Neural progenitor cell (in vitro differentiated cells): ENCODE results near the gene TRAK2. TPM values are rescaled to one million over a fixed set of nuclear protein-coding genes. Genes with fewer than 3 reads are reported as not detected.

Experiments
- DNase-seq: peaks from one replicate; pipeline ENCODE4 v3.0.0-alpha.2; 2016; ENCODE audit warnings: low spot score
- H2AFZ ChIP-seq: fragments of 200-600 bp; sonication (generic); replicated peaks from 2 replicates; pipeline ENCODE4 v1.6.1; 2016; ENCODE audit warnings: antibody characterized with exemption
- H3F3A ChIP-seq: fragments of 200-600 bp; sonication (generic); 2 replicates; pipeline ENCODE4 v1.6.1; 2016; ENCODE audit warnings: antibody characterized with exemption, low read depth
- H3K27ac ChIP-seq: fragments of 200-600 bp; sonication (generic); 2 replicates; pipeline ENCODE4 v1.5.1; 2016; ENCODE audit warnings: mild to moderate bottlenecking
- H3K27me3 ChIP-seq: fragments of 200-600 bp; sonication (generic); 2 replicates; pipeline ENCODE4 v1.6.1; 2016; ENCODE audit warnings: mild to moderate bottlenecking, moderate library complexity
- H3K36me3 ChIP-seq: fragments of 200-600 bp; sonication (generic); 2 replicates; pipeline ENCODE4 v1.5.1; 2016
- H3K4me1 ChIP-seq: fragments of 200-600 bp; sonication (generic); 2 replicates; pipeline ENCODE4 v1.6.1; 2016; ENCODE audit warnings: mixed run types
- H3K4me2 ChIP-seq: fragments of 200-600 bp; sonication (generic); 2 replicates; pipeline ENCODE4 v1.6.1; 2016
- H3K4me3 ChIP-seq: fragments of 200-600 bp; sonication (generic); 2 replicates; pipeline ENCODE4 v1.5.1; 2016
- H3K79me2 ChIP-seq: fragments of 200-600 bp; sonication (generic); 2 replicates; pipeline ENCODE4 v1.6.1; 2016; ENCODE audit warnings: low read depth
- H3K9ac ChIP-seq: fragments of 200-600 bp; sonication (generic); 2 replicates; pipeline ENCODE4 v1.6.1; 2016
- H3K9me3 ChIP-seq: fragments of 200-600 bp; sonication (generic); 2 replicates; pipeline ENCODE4 v1.5.1; 2016; ENCODE audit warnings: low read depth
- H4K20me1 ChIP-seq: fragments of 200-600 bp; sonication (generic); 2 replicates; pipeline ENCODE4 v1.6.1; 2016; ENCODE audit warnings: low read depth
- H3K27ac Mint-ChIP-seq: 3 replicates; pipeline ENCODE4 v1.8.0; 2021; ENCODE audit warnings: mixed read lengths
- H3K27me3 Mint-ChIP-seq: 2 replicates; pipeline ENCODE4 v1.8.0; 2022; ENCODE audit warnings: low read depth, mild to moderate bottlenecking, inconsistent platforms, moderate library complexity, mixed read lengths; ENCODE audit not compliant: insufficient read depth
- H3K36me3 Mint-ChIP-seq: 3 replicates; pipeline ENCODE4 v1.8.0; 2021; ENCODE audit warnings: mixed read lengths
- H3K4me1 Mint-ChIP-seq: 3 replicates; pipeline ENCODE4 v1.8.0; 2021; ENCODE audit warnings: mixed read lengths
- H3K4me3 Mint-ChIP-seq: 3 replicates; pipeline ENCODE4 v1.8.0; 2021; ENCODE audit warnings: mild to moderate bottlenecking, moderate library complexity, mixed read lengths
- H3K9me3 Mint-ChIP-seq: 3 replicates; pipeline ENCODE4 v1.8.0; 2020; ENCODE audit warnings: mixed read lengths
- EZH2 ChIP-seq: fragments of 200-600 bp; sonication (generic); IDR thresholded peaks from 2 replicates; pipeline ENCODE4 v1.6.1; 2017; ENCODE audit warnings: antibody characterized with exemption, mild to moderate bottlenecking, moderate library complexity
- EZH2phosphoT487 ChIP-seq: fragments of 200-600 bp; sonication (generic); IDR thresholded peaks from 2 replicates; pipeline ENCODE4 v1.6.1; 2017; ENCODE audit warnings: antibody characterized with exemption
- total RNA-seq: library from RNA; depleted of rRNA; stranded (reverse); fragments of >200 nt; gene quantifications from 2 replicates; pipeline ENCODE4 v1.2.3, GENCODE V29; 2015; ENCODE audit warnings: low replicate concordance
- TF ChIP-seq, protein P1 (sequence below): fragments of 200-600 bp; sonication (generic); IDR thresholded peaks from 2 replicates; pipeline ENCODE4 v1.5.1; 2017; ENCODE audit warnings: antibody characterized with exemption, mild to moderate bottlenecking

TRAK2 gene
- total RNA-seq, 1 donor from 2014 or later: 7.1 TPM

DNA sequence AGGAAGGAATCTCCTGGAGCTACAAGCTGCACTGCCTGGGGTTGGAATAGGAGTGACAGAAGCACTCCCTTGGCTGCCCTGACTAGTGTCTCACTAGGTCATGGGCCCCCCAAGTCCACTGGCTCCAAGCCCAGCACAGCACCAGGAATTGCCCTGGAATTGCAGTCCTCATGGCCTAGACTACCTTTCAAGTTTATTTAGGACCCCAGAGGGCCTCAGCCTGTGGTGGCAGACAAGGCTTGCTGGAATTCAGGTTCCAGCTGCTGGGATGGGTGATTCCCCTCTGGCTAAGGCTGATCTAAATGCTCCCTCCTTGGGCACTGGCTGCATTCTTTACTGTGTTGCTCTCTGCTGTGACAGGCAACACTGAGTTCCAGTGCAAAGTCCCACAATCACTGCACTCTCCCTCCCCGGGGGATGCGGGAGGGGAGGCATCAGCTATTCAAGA, 14.3 kb upstream of the TRAK2 start:
- no peak overlapping the region for H3K27ac Mint-ChIP-seq
- Histone ChIP-seq H3K4me2 (no peak overlapping the region), H3K27ac (no peak overlapping the region), H3K79me2 (no peaks in the 10 kb centered on the region), H3K4me3 (no peak overlapping the region), H4K20me1 (no peaks in the 10 kb centered on the region), H3F3A (no peaks in the 10 kb centered on the region), H3K36me3 (no peaks in the 10 kb centered on the region), H3K27me3 (no peaks in the 10 kb centered on the region), H3K9me3 (no peaks in the 10 kb centered on the region), H3K9ac (no peak overlapping the region), H2AFZ (no peak overlapping the region), H3K4me1 (no peaks in the 10 kb centered on the region)
- H3K36me3 Mint-ChIP-seq: peaks cover 33% of the 10 kb centered on the region
- H3K27me3 Mint-ChIP-seq: no peaks in the 10 kb centered on the region
- TF ChIP-seq EZH2phosphoT487 (no peak), EZH2 (no peak)
- H3K9me3 Mint-ChIP-seq: no peaks in the 10 kb centered on the region
- no peaks in the 10 kb centered on the region for H3K4me1 Mint-ChIP-seq
- H3K4me3 Mint-ChIP-seq: no peak overlapping the region
- no peak for DNase-seq

DNA sequence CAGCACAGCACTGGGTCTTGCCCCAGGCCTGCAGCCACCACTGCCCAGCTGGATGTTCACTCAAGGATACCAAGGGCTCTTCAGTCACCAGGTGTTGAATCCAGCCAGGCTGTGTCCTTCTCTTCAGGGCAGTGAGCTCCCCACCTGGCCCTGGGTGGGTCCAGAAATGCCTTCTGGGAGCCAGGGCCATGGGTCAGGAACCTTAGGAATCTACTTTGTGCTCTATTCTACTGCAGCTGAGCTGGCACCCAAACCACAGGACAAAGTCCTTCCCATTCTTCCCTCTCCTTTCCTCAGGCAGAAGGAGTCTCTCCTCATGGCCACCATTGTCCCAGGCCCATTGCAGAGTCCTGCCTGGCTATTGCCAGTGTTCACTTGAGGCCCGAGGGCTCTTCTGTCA, 13.3 kb upstream of the TRAK2 start:
- peaks cover 33% of the 10 kb centered on the region for H3K36me3 Mint-ChIP-seq
- no peak overlapping the region for H3K4me2 ChIP-seq
- H3K9me3 Mint-ChIP-seq: no peaks in the 10 kb centered on the region
- no peak for TF ChIP-seq EZH2
- no peak for TF ChIP-seq EZH2phosphoT487
- TF ChIP-seq, protein P1, sequence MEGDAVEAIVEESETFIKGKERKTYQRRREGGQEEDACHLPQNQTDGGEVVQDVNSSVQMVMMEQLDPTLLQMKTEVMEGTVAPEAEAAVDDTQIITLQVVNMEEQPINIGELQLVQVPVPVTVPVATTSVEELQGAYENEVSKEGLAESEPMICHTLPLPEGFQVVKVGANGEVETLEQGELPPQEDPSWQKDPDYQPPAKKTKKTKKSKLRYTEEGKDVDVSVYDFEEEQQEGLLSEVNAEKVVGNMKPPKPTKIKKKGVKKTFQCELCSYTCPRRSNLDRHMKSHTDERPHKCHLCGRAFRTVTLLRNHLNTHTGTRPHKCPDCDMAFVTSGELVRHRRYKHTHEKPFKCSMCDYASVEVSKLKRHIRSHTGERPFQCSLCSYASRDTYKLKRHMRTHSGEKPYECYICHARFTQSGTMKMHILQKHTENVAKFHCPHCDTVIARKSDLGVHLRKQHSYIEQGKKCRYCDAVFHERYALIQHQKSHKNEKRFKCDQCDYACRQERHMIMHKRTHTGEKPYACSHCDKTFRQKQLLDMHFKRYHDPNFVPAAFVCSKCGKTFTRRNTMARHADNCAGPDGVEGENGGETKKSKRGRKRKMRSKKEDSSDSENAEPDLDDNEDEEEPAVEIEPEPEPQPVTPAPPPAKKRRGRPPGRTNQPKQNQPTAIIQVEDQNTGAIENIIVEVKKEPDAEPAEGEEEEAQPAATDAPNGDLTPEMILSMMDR: no peak
- H3K9ac ChIP-seq: no peak overlapping the region
- H3K4me1 Mint-ChIP-seq: no peaks in the 10 kb centered on the region
- DNase-seq: no peak
- H3K4me1 ChIP-seq: no peaks in the 10 kb centered on the region
- no peaks in the 10 kb centered on the region for H3K27me3 Mint-ChIP-seq
- H3K27ac ChIP-seq: no peak overlapping the region
- H4K20me1 ChIP-seq: no peaks in the 10 kb centered on the region
- H3K27me3 ChIP-seq: no peaks in the 10 kb centered on the region
- H3K4me3 Mint-ChIP-seq: no peak overlapping the region
- H3K9me3 ChIP-seq: no peaks in the 10 kb centered on the region
- no peaks in the 10 kb centered on the region for H3K79me2 ChIP-seq
- H3K36me3 ChIP-seq: no peaks in the 10 kb centered on the region
- H3K27ac Mint-ChIP-seq: no peak overlapping the region
- no peak overlapping the region for H3K4me3 ChIP-seq
- H3F3A ChIP-seq: no peaks in the 10 kb centered on the region
- no peak overlapping the region for H2AFZ ChIP-seq

DNA sequence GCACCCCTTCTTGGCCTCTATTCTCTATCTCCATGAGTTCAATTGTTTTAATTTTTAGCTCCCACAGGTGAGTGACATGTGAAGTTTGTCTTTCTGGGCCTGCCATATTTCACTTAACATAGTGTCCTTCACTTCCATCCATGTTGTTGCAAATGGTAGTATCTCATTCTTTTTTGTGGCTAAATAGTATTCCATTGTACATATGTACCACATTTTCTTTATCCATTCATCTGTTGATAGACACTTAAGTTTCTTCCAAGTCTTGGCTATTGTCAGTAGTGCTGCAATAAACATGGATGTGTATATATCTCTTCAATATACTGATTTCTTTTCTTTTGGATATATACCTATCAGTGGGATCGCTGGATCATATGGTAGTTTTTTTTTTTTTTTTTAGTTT, 9.3 kb upstream of the TRAK2 start:
- H3K27me3 ChIP-seq: no peaks in the 10 kb centered on the region
- no peak for DNase-seq
- no peaks in the 10 kb centered on the region for H3K36me3 ChIP-seq
- H3K4me2 ChIP-seq: no peak overlapping the region
- TF ChIP-seq, protein P1: no peak
- no peak for TF ChIP-seq EZH2
- no peak for TF ChIP-seq EZH2phosphoT487
- H3K4me3 Mint-ChIP-seq: no peak overlapping the region
- H3K4me3 ChIP-seq: no peak overlapping the region
- H3F3A ChIP-seq: no peaks in the 10 kb centered on the region
- H4K20me1 ChIP-seq: no peaks in the 10 kb centered on the region
- H3K36me3 Mint-ChIP-seq: peaks cover 35% of the 10 kb centered on the region
- H3K4me1 Mint-ChIP-seq: no peaks in the 10 kb centered on the region
- no peaks in the 10 kb centered on the region for H3K9me3 Mint-ChIP-seq
- H3K79me2 ChIP-seq: no peaks in the 10 kb centered on the region
- H3K27ac Mint-ChIP-seq: no peak overlapping the region
- H3K27me3 Mint-ChIP-seq: no peaks in the 10 kb centered on the region
- no peak overlapping the region for H2AFZ ChIP-seq
- no peak overlapping the region for H3K27ac ChIP-seq
- H3K9ac ChIP-seq: no peak overlapping the region
- no peaks in the 10 kb centered on the region for H3K4me1 ChIP-seq
- no peaks in the 10 kb centered on the region for H3K9me3 ChIP-seq

DNA sequence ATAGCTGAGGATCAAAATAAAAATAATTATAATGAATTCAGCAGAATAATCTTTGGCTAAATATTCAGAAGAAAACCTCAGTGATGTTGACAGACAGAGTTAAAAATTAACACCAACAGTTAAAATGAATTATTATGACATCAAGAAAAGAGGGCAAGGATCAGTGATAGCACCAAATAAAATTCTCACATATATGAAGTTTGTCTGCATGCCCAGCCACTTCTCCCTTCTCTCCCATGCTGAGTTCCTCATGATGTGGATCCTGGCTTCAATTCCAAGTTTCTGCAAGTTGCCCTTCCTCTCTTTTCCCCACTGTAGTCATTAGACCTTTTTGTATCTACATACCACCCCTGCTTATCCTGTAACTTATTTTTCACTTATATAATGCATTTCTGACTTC, 7.1 kb upstream of the TRAK2 start:
- no peak overlapping the region for H3K4me2 ChIP-seq
- no peak for DNase-seq
- H2AFZ ChIP-seq: no peak overlapping the region
- TF ChIP-seq, protein P1: no peak
- TF ChIP-seq EZH2phosphoT487: no peak
- no peak for TF ChIP-seq EZH2
- no peaks in the 10 kb centered on the region for H3K36me3 ChIP-seq
- H3K9ac ChIP-seq: no peak overlapping the region
- H3K27ac ChIP-seq: no peak overlapping the region
- H3K4me3 Mint-ChIP-seq: no peak overlapping the region
- peaks cover 28% of the 10 kb centered on the region for H3K36me3 Mint-ChIP-seq
- H4K20me1 ChIP-seq: no peaks in the 10 kb centered on the region
- no peak overlapping the region for H3K27ac Mint-ChIP-seq
- H3K9me3 ChIP-seq: no peaks in the 10 kb centered on the region
- no peaks in the 10 kb centered on the region for H3K27me3 Mint-ChIP-seq
- H3K4me1 Mint-ChIP-seq: peaks cover 5% of the 10 kb centered on the region
- H3K9me3 Mint-ChIP-seq: no peaks in the 10 kb centered on the region
- H3K4me3 ChIP-seq: no peak overlapping the region
- H3K4me1 ChIP-seq: no peaks in the 10 kb centered on the region
- no peaks in the 10 kb centered on the region for H3K27me3 ChIP-seq
- H3K79me2 ChIP-seq: no peaks in the 10 kb centered on the region
- H3F3A ChIP-seq: no peaks in the 10 kb centered on the region
